Choroid plexus epithelial cell (primary cell): ENCODE results near the gene BRD4.

Experiments used
- DNase-seq: peaks from one replicate; pipeline ENCODE4 v3.0.0-alpha.2; 2010; ENCODE audit warnings: low read depth
- H3K4me3 ChIP-seq: 2 replicates; pipeline ENCODE4 v1.5.1; 2011; ENCODE audit warnings: low read depth, mild to moderate bottlenecking, control low read depth, low read length, moderate library complexity
- TF ChIP-seq, protein P1 (sequence below): conservative IDR thresholded peaks from 2 replicates; pipeline ENCODE4 v1.5.1; 2011; ENCODE audit warnings: low read depth, mild to moderate bottlenecking, control low read depth, inconsistent platforms, low read length, moderate library complexity

Gene BRD4

DNA sequence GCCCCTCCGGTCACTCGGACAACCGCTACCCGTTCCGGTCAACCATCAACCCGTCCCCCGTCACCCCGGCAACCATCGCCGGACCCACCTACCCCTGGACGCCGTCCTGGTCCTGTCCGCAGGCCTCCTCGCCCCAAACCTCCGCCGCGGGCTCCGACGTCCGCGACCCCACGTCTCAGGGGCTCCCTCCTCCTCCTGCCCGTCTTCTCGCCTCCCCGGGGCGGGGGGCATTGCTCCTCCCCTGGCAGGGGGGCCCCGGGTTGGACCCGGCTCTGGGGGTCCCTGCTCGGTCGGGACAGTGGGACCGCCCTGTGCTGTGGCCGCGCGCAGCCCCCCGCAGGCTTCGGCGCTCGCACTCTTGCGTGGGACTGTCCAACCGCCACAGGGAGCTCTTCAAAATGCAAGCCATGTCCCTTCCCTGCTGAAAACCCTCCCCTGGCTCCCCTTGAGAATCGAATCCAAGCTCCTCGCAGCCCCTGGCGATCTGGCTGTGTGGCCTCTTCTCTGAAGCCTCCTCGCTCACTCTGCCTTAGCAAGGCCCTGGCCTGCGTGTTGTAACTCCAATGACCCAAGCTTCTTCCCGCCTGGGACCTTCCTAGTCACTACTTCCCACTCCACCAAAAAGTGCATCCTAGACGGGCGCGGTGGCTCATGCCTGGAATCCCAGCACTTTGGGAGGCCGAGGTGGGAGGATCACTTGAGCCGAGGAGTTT, 108.5 kb downstream of the BRD4 start:
- DNase-seq, result no peak
- peak overlapping the region; percentile 78 for H3K4me3 ChIP-seq
- TF ChIP-seq, protein P1, sequence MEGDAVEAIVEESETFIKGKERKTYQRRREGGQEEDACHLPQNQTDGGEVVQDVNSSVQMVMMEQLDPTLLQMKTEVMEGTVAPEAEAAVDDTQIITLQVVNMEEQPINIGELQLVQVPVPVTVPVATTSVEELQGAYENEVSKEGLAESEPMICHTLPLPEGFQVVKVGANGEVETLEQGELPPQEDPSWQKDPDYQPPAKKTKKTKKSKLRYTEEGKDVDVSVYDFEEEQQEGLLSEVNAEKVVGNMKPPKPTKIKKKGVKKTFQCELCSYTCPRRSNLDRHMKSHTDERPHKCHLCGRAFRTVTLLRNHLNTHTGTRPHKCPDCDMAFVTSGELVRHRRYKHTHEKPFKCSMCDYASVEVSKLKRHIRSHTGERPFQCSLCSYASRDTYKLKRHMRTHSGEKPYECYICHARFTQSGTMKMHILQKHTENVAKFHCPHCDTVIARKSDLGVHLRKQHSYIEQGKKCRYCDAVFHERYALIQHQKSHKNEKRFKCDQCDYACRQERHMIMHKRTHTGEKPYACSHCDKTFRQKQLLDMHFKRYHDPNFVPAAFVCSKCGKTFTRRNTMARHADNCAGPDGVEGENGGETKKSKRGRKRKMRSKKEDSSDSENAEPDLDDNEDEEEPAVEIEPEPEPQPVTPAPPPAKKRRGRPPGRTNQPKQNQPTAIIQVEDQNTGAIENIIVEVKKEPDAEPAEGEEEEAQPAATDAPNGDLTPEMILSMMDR, result no peak

DNA sequence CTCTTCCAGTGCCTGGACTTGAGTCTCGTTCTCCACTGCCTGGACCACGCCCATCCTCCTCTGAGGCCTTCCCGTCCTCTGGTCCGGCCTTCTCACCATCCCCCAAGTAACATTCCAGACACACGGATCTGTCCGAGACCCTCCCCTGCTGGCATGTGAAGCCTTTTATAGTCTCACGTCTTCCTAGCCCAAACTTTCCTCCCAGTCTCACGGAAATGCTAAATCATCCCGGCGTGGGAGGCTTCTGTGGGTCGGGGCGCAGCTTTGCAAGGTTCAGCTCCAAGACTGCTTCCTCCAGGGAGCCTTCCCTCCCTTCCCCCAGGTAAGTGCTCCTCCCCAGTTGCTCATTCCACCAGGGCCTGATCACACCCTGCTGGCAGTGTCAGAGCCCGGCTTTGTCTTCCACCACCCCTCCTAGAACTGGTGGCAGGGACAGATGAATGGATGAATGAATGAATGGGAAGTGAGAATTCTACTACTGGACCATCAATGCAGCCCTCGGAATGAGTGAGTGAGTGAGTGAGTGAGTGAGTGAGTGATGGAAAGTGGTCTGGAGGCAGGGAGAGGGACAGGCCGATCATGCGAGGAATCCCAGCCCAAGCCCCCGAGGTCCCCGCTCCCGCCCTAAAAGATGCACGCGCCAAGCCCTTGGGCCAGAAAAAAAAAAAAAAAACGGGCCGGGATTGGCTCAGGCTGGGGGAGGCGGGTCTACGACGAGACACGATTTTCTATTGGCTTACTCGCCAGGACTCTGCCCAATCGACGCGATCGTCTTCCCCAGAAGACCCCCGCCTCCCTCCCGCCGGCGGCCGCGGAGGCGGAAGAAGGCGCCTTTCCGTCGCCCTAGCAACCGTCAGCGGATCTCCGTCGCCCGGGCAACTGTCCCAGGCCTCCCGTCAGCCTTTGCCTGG, 109.3 kb downstream of the BRD4 start:
- H3K4me3 ChIP-seq, result peak overlapping the region; percentile 78
- DNase-seq, result peak; percentile 97
- TF ChIP-seq, protein P1, result no peak

- no peak for DNase-seq
- no peak overlapping the region for H3K4me3 ChIP-seq
- TF ChIP-seq, protein P1, result no peak
Measured at GRCh38 chr19:15220833-15221232, 111.5 kb downstream of the BRD4 start.

- DNase-seq, result no peak
- TF ChIP-seq, protein P1, result no peak
- H3K4me3 ChIP-seq, result no peak overlapping the region
Measured at GRCh38 chr19:15218501-15218900, 113.8 kb downstream of the BRD4 start.

- H3K4me3 ChIP-seq, result no peak overlapping the region
- DNase-seq, result no peak
- TF ChIP-seq, protein P1, result no peak
Measured at GRCh38 chr19:15216363-15216762, 116.0 kb downstream of the BRD4 start.

- DNase-seq, result peak; percentile 42
- TF ChIP-seq, protein P1, result no peak
- no peak overlapping the region for H3K4me3 ChIP-seq
Measured at GRCh38 chr19:15213715-15214381, 118.5 kb downstream of the BRD4 start.
